ENCODE results near the gene PSPH.

GRCh38 chr7:56063500-56063881 is 12.2 kb upstream of the PSPH start:
- TF ChIP-seq ZNF384 (IDR thresholded peaks at IDR 0.05), result no peak
- no peak for TF ChIP-seq FOXM1 (IDR thresholded peaks at IDR 0.05; ENCODE audit: borderline replicate concordance)
- TF ChIP-seq ARNT (IDR thresholded peaks at IDR 0.05), result no peak
- no peak for TF ChIP-seq SP1 (IDR thresholded peaks at IDR 0.05)
- TF ChIP-seq TARDBP (IDR thresholded peaks at IDR 0.05), result no peak
- no peak for TF ChIP-seq LEF1 (IDR thresholded peaks at IDR 0.05; ENCODE audit: borderline replicate concordance)
- no peak for TF ChIP-seq PKNOX1 (IDR thresholded peaks at IDR 0.05)
- TF ChIP-seq SUZ12 (IDR thresholded peaks at IDR 0.05), result no peak
